Natural killer cell (primary cell): ENCODE results near the gene MME. TPM values are rescaled to one million over a fixed set of nuclear protein-coding genes. Genes with fewer than 3 reads are reported as not detected.

Experiments used
- ATAC-seq, 3 donors: fragments of 150-1000 bp in 2 of 3; fragments of 200-7000 bp in 1 of 3; cut with Tn5 transposase; 1 replicate in 1 of 3; 2 replicates in 2 of 3; pipeline ENCODE4 v1.10.0; 2021; ENCODE audit warnings: mild to moderate bottlenecking in 2 of 3, moderate library complexity in 2 of 3
- DNase-seq, 2 donors: peaks; one replicate each; pipeline versions ENCODE4 v3.0.0 to v3.0.0-alpha.2; 2013 to 2021; ENCODE audit warnings: mixed read lengths in 1 of 2
- H3K27ac ChIP-seq: one replicate; pipeline ENCODE4 v1.5.1; 2013; ENCODE audit warnings: mild to moderate bottlenecking, low read length
- H3K27me3 ChIP-seq: one replicate; pipeline ENCODE4 v1.6.1; 2013; ENCODE audit warnings: low read length; ENCODE audit not compliant: control insufficient read depth, insufficient read depth
- H3K36me3 ChIP-seq: one replicate; pipeline ENCODE4 v1.6.1; 2013; ENCODE audit warnings: low read length; ENCODE audit not compliant: control insufficient read depth, insufficient read depth
- H3K4me1 ChIP-seq: one replicate; pipeline ENCODE4 v1.6.1; 2013; ENCODE audit warnings: low read length; ENCODE audit not compliant: control insufficient read depth, insufficient read depth
- H3K4me3 ChIP-seq: one replicate; pipeline ENCODE4 v1.5.1; 2013; ENCODE audit warnings: low read length
- H3K9me3 ChIP-seq: one replicate; pipeline ENCODE4 v1.6.1; 2013; ENCODE audit warnings: low read length; ENCODE audit not compliant: control insufficient read depth, insufficient read depth
- H3K27ac Mint-ChIP-seq, 2 donors: one replicate each; pipeline ENCODE4 v1.8.0; 2022; ENCODE audit warnings: mild to moderate bottlenecking in 2 of 2, mixed read lengths in 2 of 2, moderate library complexity in 1 of 2
- H3K27me3 Mint-ChIP-seq, 2 donors: one replicate each; pipeline ENCODE4 v1.8.0; 2022; ENCODE audit warnings: low read depth in 2 of 2, mixed read lengths in 2 of 2
- H3K36me3 Mint-ChIP-seq: one replicate; pipeline ENCODE4 v1.8.0; 2022; ENCODE audit warnings: mixed read lengths
- H3K4me1 Mint-ChIP-seq, 2 donors: one replicate each; pipeline ENCODE4 v1.8.0; 2022; ENCODE audit warnings: mixed read lengths in 2 of 2
- H3K4me3 Mint-ChIP-seq: one replicate; pipeline ENCODE4 v1.8.0; 2022; ENCODE audit warnings: mild to moderate bottlenecking, moderate library complexity, mixed read lengths
- H3K9me3 Mint-ChIP-seq, 2 donors: one replicate each; pipeline ENCODE4 v1.8.0; 2022; ENCODE audit warnings: mixed read lengths in 2 of 2
- WGBS: methylation state at CpG from one replicate; pipeline ENCODE4 v1.1.7; 2013; ENCODE audit warnings: missing lambda C conversion rate; ENCODE audit not compliant: insufficient coverage; 5-methylcytosine and 5-hydroxymethylcytosine counted together
- intact Hi-C: fragments of 100-400 bp; cut with micrococcal nuclease; formaldehyde crosslinking; loops from one replicate; pipeline ENCODE4 v1.14.2; 2022
- total RNA-seq, 4 donors: library from RNA; stranded (reverse); fragments of 120-200 nt in 1 of 4; gene quantifications; one replicate each; pipeline versions ENCODE4 v1.2.3 to v1.2.4, GENCODE V29; 2013 to 2022
- TF ChIP-seq, protein P1 (sequence below): fragments of 200-600 bp; IDR thresholded peaks from one replicate; pipeline ENCODE4 v1.8.0; 2022; ENCODE audit warnings: antibody characterized with exemption

The MME gene
- total RNA-seq, 3 donors from 2014 or later (not counting 1 experiment from before 2014, with no cell fraction given), result 0.16 to 6.1 TPM; not detected in 1

GRCh38 chr3:155078711-155079467, 1.2 kb upstream of the MME start:
- H3K4me1 ChIP-seq, result no peaks in the 10 kb centered on the region
- no peaks in the 10 kb centered on the region for H3K9me3 ChIP-seq
- no peak overlapping the region for H3K4me3 ChIP-seq
- peaks cover 3 to 9% of the 10 kb centered on the region in 2 donors for H3K9me3 Mint-ChIP-seq
- intact Hi-C loops, result no loop called here
- no peaks in the 10 kb centered on the region for H3K36me3 ChIP-seq
- 6% methylated on average over 18 of the region's 18 CpGs for WGBS
- TF ChIP-seq, protein P1, sequence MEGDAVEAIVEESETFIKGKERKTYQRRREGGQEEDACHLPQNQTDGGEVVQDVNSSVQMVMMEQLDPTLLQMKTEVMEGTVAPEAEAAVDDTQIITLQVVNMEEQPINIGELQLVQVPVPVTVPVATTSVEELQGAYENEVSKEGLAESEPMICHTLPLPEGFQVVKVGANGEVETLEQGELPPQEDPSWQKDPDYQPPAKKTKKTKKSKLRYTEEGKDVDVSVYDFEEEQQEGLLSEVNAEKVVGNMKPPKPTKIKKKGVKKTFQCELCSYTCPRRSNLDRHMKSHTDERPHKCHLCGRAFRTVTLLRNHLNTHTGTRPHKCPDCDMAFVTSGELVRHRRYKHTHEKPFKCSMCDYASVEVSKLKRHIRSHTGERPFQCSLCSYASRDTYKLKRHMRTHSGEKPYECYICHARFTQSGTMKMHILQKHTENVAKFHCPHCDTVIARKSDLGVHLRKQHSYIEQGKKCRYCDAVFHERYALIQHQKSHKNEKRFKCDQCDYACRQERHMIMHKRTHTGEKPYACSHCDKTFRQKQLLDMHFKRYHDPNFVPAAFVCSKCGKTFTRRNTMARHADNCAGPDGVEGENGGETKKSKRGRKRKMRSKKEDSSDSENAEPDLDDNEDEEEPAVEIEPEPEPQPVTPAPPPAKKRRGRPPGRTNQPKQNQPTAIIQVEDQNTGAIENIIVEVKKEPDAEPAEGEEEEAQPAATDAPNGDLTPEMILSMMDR, result no peak
- H3K27ac ChIP-seq, result no peak overlapping the region
- H3K27me3 ChIP-seq, result peaks cover 6% of the 10 kb centered on the region
- H3K4me3 Mint-ChIP-seq, result peak overlapping the region; percentile 41
- no peak overlapping the region for H3K27ac Mint-ChIP-seq
- peaks cover 8% of the 10 kb centered on the region for H3K36me3 Mint-ChIP-seq
- H3K27me3 Mint-ChIP-seq, result peaks cover 31 to 35% of the 10 kb centered on the region in 2 donors
- DNase-seq (no peak), ATAC-seq (no peak)
- peaks cover 0 to 6% of the 10 kb centered on the region in 2 donors for H3K4me1 Mint-ChIP-seq

GRCh38 chr3:155079468-155079745, 712 bp upstream of the MME start:
- H3K27me3 Mint-ChIP-seq, result peaks cover 31 to 35% of the 10 kb centered on the region in 2 donors
- Histone ChIP-seq H3K27me3 (peaks cover 6% of the 10 kb centered on the region), H3K36me3 (no peaks in the 10 kb centered on the region), H3K4me3 (no peak overlapping the region), H3K27ac (no peak overlapping the region), H3K4me1 (no peaks in the 10 kb centered on the region), H3K9me3 (no peaks in the 10 kb centered on the region)
- H3K9me3 Mint-ChIP-seq, result peaks cover 2 to 8% of the 10 kb centered on the region in 2 donors
- TF ChIP-seq, protein P1, result no peak
- WGBS, result under 1% methylated on average over 18 of the region's 21 CpGs
- H3K27ac Mint-ChIP-seq, result no peak overlapping the region
- ATAC-seq (peak in 1 of 3 donors; percentile 32), DNase-seq (no peak)
- H3K4me1 Mint-ChIP-seq, result peaks cover 0 to 6% of the 10 kb centered on the region in 2 donors
- peaks cover 8% of the 10 kb centered on the region for H3K36me3 Mint-ChIP-seq
- no peak overlapping the region for H3K4me3 Mint-ChIP-seq
- intact Hi-C loops, result no loop called here

DNA sequence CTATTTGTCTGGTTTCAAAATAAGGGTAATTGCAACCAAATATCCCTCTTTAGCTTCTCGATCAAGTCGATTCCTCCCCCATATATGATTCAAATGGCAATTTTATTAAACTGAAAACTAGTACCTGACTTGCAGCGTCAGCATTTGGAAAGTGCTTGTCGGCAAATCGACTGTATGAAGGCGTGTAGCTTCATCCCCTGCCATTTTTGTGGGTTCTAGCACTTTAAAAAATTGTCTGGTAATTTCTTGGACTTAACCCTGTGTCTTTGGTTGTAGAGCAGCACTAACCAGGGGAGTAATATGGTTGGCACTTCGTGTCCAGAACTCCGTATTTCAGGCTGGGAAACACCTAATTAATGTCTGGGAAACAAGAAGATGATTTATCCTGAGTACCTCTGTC, 573 bp downstream of the MME start:
- Histone ChIP-seq H3K27ac (no peak overlapping the region), H3K27me3 (peaks cover 6% of the 10 kb centered on the region)
- no peak for ATAC-seq

More for the DNA sequence above, 573 bp downstream of the MME start:
- Histone ChIP-seq H3K4me1 (no peaks in the 10 kb centered on the region), H3K4me3 (no peak overlapping the region), H3K9me3 (no peaks in the 10 kb centered on the region), H3K36me3 (no peaks in the 10 kb centered on the region)
- WGBS, result 64% methylated on average over 8 of the region's 8 CpGs
- Mint-ChIP-seq H3K27ac (no peak overlapping the region), H3K36me3 (peaks cover 4% of the 10 kb centered on the region), H3K9me3 (peaks cover 0 to 5% of the 10 kb centered on the region in 2 donors), H3K4me3 (peak overlapping the region; percentile 71), H3K4me1 (peaks cover 0 to 6% of the 10 kb centered on the region in 2 donors), H3K27me3 (peaks cover 31 to 35% of the 10 kb centered on the region in 2 donors)
- intact Hi-C loops, result no loop called here
- DNase-seq, result no peak
- TF ChIP-seq, protein P1, result no peak
